Stomach (tissue), 4 donors: ENCODE data around the gene IL9R.

ENCODE experiments used
- POLR2A ChIP-seq, 4 donors: fragments of 450-650 bp; IDR thresholded peaks; one replicate each; pipeline ENCODE4 v1.6.1; 2016; ENCODE audit warnings: antibody characterized with exemption in 4 of 4, control low read depth in 2 of 4, mild to moderate bottlenecking in 1 of 4, moderate library complexity in 1 of 4
- TF ChIP-seq, protein P1 (sequence below), 7 experiments: fragments of 450-650 bp in 4 of 7; fragments of 200-600 bp in 3 of 7; sonication (generic) in 3 of 7; IDR thresholded peaks; one replicate each; pipeline ENCODE4 v1.5.1; 2016 to 2019; ENCODE audit warnings: antibody characterized with exemption in 7 of 7, control low read depth in 2 of 7, mild to moderate bottlenecking in 1 of 7

- TF ChIP-seq, protein P1, sequence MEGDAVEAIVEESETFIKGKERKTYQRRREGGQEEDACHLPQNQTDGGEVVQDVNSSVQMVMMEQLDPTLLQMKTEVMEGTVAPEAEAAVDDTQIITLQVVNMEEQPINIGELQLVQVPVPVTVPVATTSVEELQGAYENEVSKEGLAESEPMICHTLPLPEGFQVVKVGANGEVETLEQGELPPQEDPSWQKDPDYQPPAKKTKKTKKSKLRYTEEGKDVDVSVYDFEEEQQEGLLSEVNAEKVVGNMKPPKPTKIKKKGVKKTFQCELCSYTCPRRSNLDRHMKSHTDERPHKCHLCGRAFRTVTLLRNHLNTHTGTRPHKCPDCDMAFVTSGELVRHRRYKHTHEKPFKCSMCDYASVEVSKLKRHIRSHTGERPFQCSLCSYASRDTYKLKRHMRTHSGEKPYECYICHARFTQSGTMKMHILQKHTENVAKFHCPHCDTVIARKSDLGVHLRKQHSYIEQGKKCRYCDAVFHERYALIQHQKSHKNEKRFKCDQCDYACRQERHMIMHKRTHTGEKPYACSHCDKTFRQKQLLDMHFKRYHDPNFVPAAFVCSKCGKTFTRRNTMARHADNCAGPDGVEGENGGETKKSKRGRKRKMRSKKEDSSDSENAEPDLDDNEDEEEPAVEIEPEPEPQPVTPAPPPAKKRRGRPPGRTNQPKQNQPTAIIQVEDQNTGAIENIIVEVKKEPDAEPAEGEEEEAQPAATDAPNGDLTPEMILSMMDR (IDR thresholded peaks at IDR 0.05): no peak
- TF ChIP-seq POLR2A (IDR thresholded peaks at IDR 0.05): no peak
Observed at GRCh38 chrX:156004256-156004655, 6.8 kb downstream of the IL9R start.
